ENCODE measurements around the gene RNLS. TPM values are rescaled to one million over a fixed set of nuclear protein-coding genes. Genes with fewer than 3 reads are reported as not detected.

Gene RNLS
- total RNA-seq, 2 experiments from 2014 or later: 0.95 to 2.7 TPM

GRCh38 chr10:88494537-88494936 is 88.6 kb downstream of the RNLS start:
- intact Hi-C loops (cut with DNase I, micrococcal nuclease): no loop called here
- Histone ChIP-seq H3K27ac (ENCODE audit: low read depth in 1 of 2, low read length in 2 of 2) (no peak overlapping the region), H3K4me3 (ENCODE audit: low read length) (no peak overlapping the region), H3K4me1 (ENCODE audit: insufficient read depth, low read length) (no peaks in the 10 kb centered on the region), H3K9me3 (ENCODE audit: control insufficient read depth in 1 of 2, insufficient read depth in 1 of 2, low read length in 2 of 2) (no peaks in the 10 kb centered on the region), H3K36me3 (ENCODE audit: insufficient read depth, low read length) (no peaks in the 10 kb centered on the region), H3K27me3 (ENCODE audit: control insufficient read depth in 1 of 2, insufficient read depth in 2 of 2, low read length in 2 of 2) (no peaks in the 10 kb centered on the region)
- DNase-seq (no peak), ATAC-seq (ENCODE audit: poor library complexity) (no peak)
- Mint-ChIP-seq H3K36me3 (ENCODE audit: low read depth) (no peaks in the 10 kb centered on the region), H3K27ac (no peak overlapping the region), H3K4me3 (no peak overlapping the region), H3K9me3 (no peaks in the 10 kb centered on the region), H3K4me1 (ENCODE audit: low read depth) (peaks cover 32% of the 10 kb centered on the region), H3K27me3 (no peaks in the 10 kb centered on the region)
- TF ChIP-seq CTCF (IDR thresholded peaks at IDR 0.05): no peak
- ChIA-PET POLR2A (no interaction called here), CTCF (no interaction called here)

- intact Hi-C loops (cut with DNase I, micrococcal nuclease): no loop called here
- Mint-ChIP-seq H3K4me1 (ENCODE audit: low read depth) (peaks cover 38% of the 10 kb centered on the region), H3K9me3 (no peaks in the 10 kb centered on the region), H3K27ac (no peak overlapping the region), H3K27me3 (no peaks in the 10 kb centered on the region), H3K4me3 (no peak overlapping the region), H3K36me3 (ENCODE audit: low read depth) (no peaks in the 10 kb centered on the region)
- no peaks in the 10 kb centered on the region for H3K36me3 ChIP-seq (ENCODE audit: insufficient read depth, low read length)
- no peak overlapping the region for H3K27ac ChIP-seq (ENCODE audit: low read depth in 1 of 2, low read length in 2 of 2)
- no peaks in the 10 kb centered on the region for H3K4me1 ChIP-seq (ENCODE audit: insufficient read depth, low read length)
- ChIA-PET CTCF (no interaction called here), POLR2A (interaction anchor here (0.6 kb wide), 1 partner anchor 10 kb away, joined by 3 read pairs; no protein-coding TSS in a partner anchor)
- no peak for DNase-seq
- TF ChIP-seq CTCF (IDR thresholded peaks at IDR 0.05): no peak
- ATAC-seq (ENCODE audit: poor library complexity): no peak
- no peaks in the 10 kb centered on the region for H3K27me3 ChIP-seq (ENCODE audit: control insufficient read depth in 1 of 2, insufficient read depth in 2 of 2, low read length in 2 of 2)
- H3K4me3 ChIP-seq (ENCODE audit: low read length): no peak overlapping the region
- no peaks in the 10 kb centered on the region for H3K9me3 ChIP-seq (ENCODE audit: control insufficient read depth in 1 of 2, insufficient read depth in 1 of 2, low read length in 2 of 2)
These were observed 89.2 kb downstream of the RNLS start for GRCh38 chr10:88493691-88494483.

GRCh38 chr10:88491314-88491713 is 91.8 kb downstream of the RNLS start:
- ChIA-PET POLR2A (no interaction called here), CTCF (no interaction called here)
- H3K4me1 Mint-ChIP-seq (ENCODE audit: low read depth): peaks cover 31% of the 10 kb centered on the region
- H3K27me3 Mint-ChIP-seq: no peaks in the 10 kb centered on the region
- TF ChIP-seq CTCF (IDR thresholded peaks at IDR 0.05): no peak
- Histone ChIP-seq H3K27ac (ENCODE audit: low read depth in 1 of 2, low read length in 2 of 2) (no peak overlapping the region), H3K36me3 (ENCODE audit: insufficient read depth, low read length) (no peaks in the 10 kb centered on the region), H3K9me3 (ENCODE audit: control insufficient read depth in 1 of 2, insufficient read depth in 1 of 2, low read length in 2 of 2) (no peaks in the 10 kb centered on the region), H3K4me3 (ENCODE audit: low read length) (no peak overlapping the region), H3K27me3 (ENCODE audit: control insufficient read depth in 1 of 2, insufficient read depth in 2 of 2, low read length in 2 of 2) (no peaks in the 10 kb centered on the region), H3K4me1 (ENCODE audit: insufficient read depth, low read length) (no peaks in the 10 kb centered on the region)
- H3K27ac Mint-ChIP-seq: no peak overlapping the region
- no peaks in the 10 kb centered on the region for H3K36me3 Mint-ChIP-seq (ENCODE audit: low read depth)
- ATAC-seq (ENCODE audit: poor library complexity) (no peak), DNase-seq (no peak)
- H3K9me3 Mint-ChIP-seq: peaks cover 3% of the 10 kb centered on the region
- intact Hi-C loops (cut with DNase I, micrococcal nuclease): no loop called here
- H3K4me3 Mint-ChIP-seq: no peak overlapping the region

All from CD4-positive, alpha-beta T cell (primary cell).